Mesenchymal stem cell (in vitro differentiated cells and primary cell): Measurements from ENCODE around the gene CCDC187.

Source experiments
- DNase-seq: peaks from one replicate; pipeline ENCODE4 v3.0.0-alpha.2; 2013
- H2AFZ ChIP-seq: one replicate; pipeline ENCODE4 v1.6.1; 2013; ENCODE audit warnings: low read depth, mild to moderate bottlenecking, control low read depth, inconsistent platforms, low read length, moderate library complexity
- H2AK5ac ChIP-seq: 2 replicates; pipeline ENCODE4 v1.6.1; 2013; ENCODE audit warnings: low read length, moderate library complexity, mild to moderate bottlenecking, inconsistent platforms; ENCODE audit not compliant: severe bottlenecking
- H2BK120ac ChIP-seq: one replicate; pipeline ENCODE4 v1.6.1; 2013; ENCODE audit warnings: low read depth, mild to moderate bottlenecking, inconsistent platforms, low read length, moderate library complexity
- H2BK12ac ChIP-seq, 2 experiments: one replicate each; pipeline ENCODE4 v1.6.1; 2013; ENCODE audit warnings: inconsistent platforms in 2 of 2, low read length in 2 of 2, mild to moderate bottlenecking in 2 of 2, moderate library complexity in 2 of 2, control low read depth in 1 of 2
- H2BK15ac ChIP-seq: one replicate; pipeline ENCODE4 v1.6.1; 2013; ENCODE audit warnings: mild to moderate bottlenecking, low read depth, inconsistent platforms; ENCODE audit not compliant: poor library complexity, severe bottlenecking
- H2BK5ac ChIP-seq: 2 replicates; pipeline ENCODE4 v1.6.1; 2013; ENCODE audit warnings: low read depth, mild to moderate bottlenecking, low read length, control low read depth, inconsistent platforms; ENCODE audit not compliant: poor library complexity, severe bottlenecking
- H3K14ac ChIP-seq, 2 experiments: one replicate each; pipeline ENCODE4 v1.6.1; 2013; ENCODE audit warnings: inconsistent platforms in 2 of 2, low read length in 2 of 2, control low read depth in 1 of 2, mild to moderate bottlenecking in 1 of 2, moderate library complexity in 1 of 2
- H3K18ac ChIP-seq, 2 experiments: one replicate each; pipeline ENCODE4 v1.6.1; 2013; ENCODE audit warnings: inconsistent platforms in 2 of 2, low read length in 2 of 2, control low read depth in 1 of 2, low read depth in 1 of 2, mild to moderate bottlenecking in 1 of 2
- H3K23ac ChIP-seq, 2 experiments: one replicate each; pipeline ENCODE4 v1.6.1; 2013; ENCODE audit warnings: inconsistent platforms in 2 of 2, low read length in 2 of 2, mild to moderate bottlenecking in 2 of 2, moderate library complexity in 2 of 2, control low read depth in 1 of 2
- H3K27ac ChIP-seq: 2 replicates; pipeline ENCODE4 v1.5.1; 2013; ENCODE audit warnings: mild to moderate bottlenecking, moderate library complexity, low read length, control low read depth, inconsistent platforms; ENCODE audit not compliant: poor library complexity, severe bottlenecking
- H3K27me3 ChIP-seq, 2 experiments: 2 replicates each; pipeline versions ENCODE4 v1.6.1 to v1.7.0; 2013; ENCODE audit warnings: low read length in 2 of 2, mild to moderate bottlenecking in 2 of 2, moderate library complexity in 2 of 2, control low read depth in 1 of 2, inconsistent platforms in 1 of 2; ENCODE audit not compliant: control insufficient read depth in 1 of 2, insufficient read depth in 1 of 2
- H3K36me3 ChIP-seq, 2 experiments: 2 replicates each; pipeline versions ENCODE4 v1.6.1 to v1.7.0; 2013; ENCODE audit warnings: low read length in 2 of 2, control low read depth in 1 of 2, inconsistent platforms in 1 of 2, low read depth in 1 of 2, mild to moderate bottlenecking in 1 of 2; ENCODE audit not compliant: insufficient read depth in 2 of 2, control insufficient read depth in 1 of 2
- H3K4ac ChIP-seq, 2 experiments: one replicate each; pipeline ENCODE4 v1.6.1; 2013; ENCODE audit warnings: inconsistent platforms in 2 of 2, low read length in 2 of 2, mild to moderate bottlenecking in 2 of 2, moderate library complexity in 2 of 2, control low read depth in 1 of 2, low read depth in 1 of 2
- H3K4me1 ChIP-seq: 2 replicates; pipeline ENCODE4 v1.6.1; 2013; ENCODE audit warnings: low read depth, low read length, control low read depth; ENCODE audit not compliant: control insufficient read depth, insufficient read depth
- H3K4me2 ChIP-seq: 2 replicates; pipeline ENCODE4 v1.6.1; 2013; ENCODE audit warnings: low read length, mild to moderate bottlenecking, inconsistent platforms; ENCODE audit not compliant: poor library complexity, severe bottlenecking
- H3K4me3 ChIP-seq, 2 experiments: 2 replicates each; pipeline versions ENCODE4 v1.5.1 to v1.7.0; 2013; ENCODE audit warnings: low read length in 2 of 2, mild to moderate bottlenecking in 2 of 2, control low read depth in 1 of 2, low read depth in 1 of 2; ENCODE audit not compliant: insufficient read depth in 1 of 2
- H3K79me1 ChIP-seq: replicated peaks from 2 replicates; pipeline ENCODE4 v1.6.1; 2013; ENCODE audit warnings: mild to moderate bottlenecking, control low read depth, low read length, inconsistent platforms; ENCODE audit not compliant: poor library complexity, severe bottlenecking
- H3K9ac ChIP-seq: 2 replicates; pipeline ENCODE4 v1.7.0; 2013; ENCODE audit warnings: mild to moderate bottlenecking, low read length, moderate library complexity
- H3K9me3 ChIP-seq: 2 replicates; pipeline ENCODE4 v1.7.0; 2013; ENCODE audit warnings: mild to moderate bottlenecking, low read length; ENCODE audit not compliant: control insufficient read depth
- H4K8ac ChIP-seq: one replicate; pipeline ENCODE4 v1.6.1; 2013; ENCODE audit warnings: inconsistent platforms, mild to moderate bottlenecking, low read length, moderate library complexity
- H4K91ac ChIP-seq: one replicate; pipeline ENCODE4 v1.6.1; 2013; ENCODE audit warnings: mild to moderate bottlenecking, low read length, inconsistent platforms
- WGBS: methylation state at CpG from one replicate; pipeline ENCODE4 v1.1.7; 2013; ENCODE audit warnings: mixed read lengths; 5-methylcytosine and 5-hydroxymethylcytosine counted together

The CCDC187 gene

GRCh38 chr9:136257381-136258298 lies 46.3 kb downstream of the CCDC187 start:
- no peak overlapping the region for H3K9ac ChIP-seq
- H2BK5ac ChIP-seq, result no peak overlapping the region
- no peaks in the 10 kb centered on the region for H3K36me3 ChIP-seq
- DNase-seq, result no peak
- no peak overlapping the region for H3K14ac ChIP-seq
- peaks cover 5 to 41% of the 10 kb centered on the region in 2 experiments for H3K27me3 ChIP-seq
- no peak overlapping the region for H3K4me3 ChIP-seq
- no peaks in the 10 kb centered on the region for H3K79me1 ChIP-seq
- no peak overlapping the region for H3K23ac ChIP-seq
- no peak overlapping the region for H2AK5ac ChIP-seq
- no peak overlapping the region for H2BK120ac ChIP-seq
- no peak overlapping the region for H3K18ac ChIP-seq
- no peak overlapping the region for H3K27ac ChIP-seq
- H3K4ac ChIP-seq, result no peak overlapping the region
- H3K4me2 ChIP-seq, result no peak overlapping the region
- H3K4me1 ChIP-seq, result peaks cover 17% of the 10 kb centered on the region
- no peak overlapping the region for H2BK12ac ChIP-seq
- no peaks in the 10 kb centered on the region for H3K9me3 ChIP-seq
- WGBS, result 89% methylated on average over 39 of the region's 39 CpGs
- no peak overlapping the region for H2AFZ ChIP-seq
- no peak overlapping the region for H2BK15ac ChIP-seq
- H4K8ac ChIP-seq, result no peak overlapping the region
- no peak overlapping the region for H4K91ac ChIP-seq

- no peak overlapping the region for H3K23ac ChIP-seq
- no peak for DNase-seq
Measured at GRCh38 chr9:136255896-136256890, 47.7 kb downstream of the CCDC187 start.

GRCh38 chr9:136255166-136255538 lies 48.7 kb downstream of the CCDC187 start:
- Histone ChIP-seq H3K14ac (no peak overlapping the region), H3K4ac (no peak overlapping the region), H3K79me1 (no peaks in the 10 kb centered on the region), H3K23ac (no peak overlapping the region), H2BK12ac (no peak overlapping the region), H2AK5ac (no peak overlapping the region), H3K9me3 (no peaks in the 10 kb centered on the region), H2BK15ac (no peak overlapping the region), H4K8ac (no peak overlapping the region), H3K18ac (no peak overlapping the region), H3K27me3 (peaks cover 4 to 41% of the 10 kb centered on the region in 2 experiments), H2AFZ (no peak overlapping the region), H2BK120ac (no peak overlapping the region), H3K4me2 (no peak overlapping the region), H3K4me3 (no peak overlapping the region), H3K4me1 (peaks cover 17% of the 10 kb centered on the region), H3K9ac (peak overlapping the region; percentile 54), H3K27ac (no peak overlapping the region), H4K91ac (no peak overlapping the region), H2BK5ac (no peak overlapping the region), H3K36me3 (no peaks in the 10 kb centered on the region)
- 55% methylated on average over 12 of the region's 12 CpGs for WGBS
- DNase-seq, result peak; percentile 21

More at GRCh38 chr9:136255896-136256890, 47.7 kb downstream of the CCDC187 start:
- Histone ChIP-seq H2AFZ (no peak overlapping the region), H2BK12ac (no peak overlapping the region), H2BK5ac (no peak overlapping the region), H3K9me3 (no peaks in the 10 kb centered on the region), H3K4ac (no peak overlapping the region), H2BK15ac (no peak overlapping the region), H4K8ac (no peak overlapping the region), H3K14ac (no peak overlapping the region), H3K4me3 (no peak overlapping the region), H3K36me3 (no peaks in the 10 kb centered on the region), H4K91ac (no peak overlapping the region), H3K4me1 (peaks cover 17% of the 10 kb centered on the region), H3K27me3 (peaks cover 5 to 40% of the 10 kb centered on the region in 2 experiments), H3K27ac (no peak overlapping the region), H3K4me2 (no peak overlapping the region), H2AK5ac (no peak overlapping the region), H3K9ac (no peak overlapping the region), H3K18ac (no peak overlapping the region), H2BK120ac (no peak overlapping the region), H3K79me1 (no peaks in the 10 kb centered on the region)
- WGBS, result 76% methylated on average over 26 of the region's 28 CpGs
